Adipocyte (in vitro differentiated cells): ENCODE measurements around the gene USP32.

ENCODE experiments used
- DNase-seq: peaks from one replicate; pipeline ENCODE4 v3.0.0-alpha.2; 2015; ENCODE audit warnings: low read depth
- H3K27me3 ChIP-seq: replicated peaks from 2 replicates; pipeline ENCODE4 v1.7.0; 2013; ENCODE audit warnings: mild to moderate bottlenecking, low read length, moderate library complexity; ENCODE audit not compliant: control insufficient read depth, insufficient read depth
- H3K36me3 ChIP-seq: 2 replicates; pipeline ENCODE4 v1.7.0; 2013; ENCODE audit warnings: low read length, mild to moderate bottlenecking, moderate library complexity; ENCODE audit not compliant: control insufficient read depth, insufficient read depth, severe bottlenecking
- H3K4me1 ChIP-seq: 2 replicates; pipeline ENCODE4 v1.7.0; 2013; ENCODE audit warnings: mild to moderate bottlenecking, low read length, moderate library complexity; ENCODE audit not compliant: control insufficient read depth, insufficient read depth
- H3K4me3 ChIP-seq: 2 replicates; pipeline ENCODE4 v1.7.0; 2013; ENCODE audit warnings: mild to moderate bottlenecking, low read length, moderate library complexity
- H3K9ac ChIP-seq: 2 replicates; pipeline ENCODE4 v1.7.0; 2013; ENCODE audit warnings: mild to moderate bottlenecking, low read length, moderate library complexity
- H3K9me3 ChIP-seq: 2 replicates; pipeline ENCODE4 v1.7.0; 2013; ENCODE audit warnings: mild to moderate bottlenecking, low read length, moderate library complexity; ENCODE audit not compliant: control insufficient read depth

Gene USP32

GRCh38 chr17:60403523-60403810 lies 11.5 kb upstream of the USP32 start:
- Histone ChIP-seq H3K4me1 (no peaks in the 10 kb centered on the region), H3K9ac (no peak overlapping the region), H3K9me3 (no peaks in the 10 kb centered on the region), H3K27me3 (no peaks in the 10 kb centered on the region), H3K4me3 (no peak overlapping the region), H3K36me3 (no peaks in the 10 kb centered on the region)
- DNase-seq = no peak

- Histone ChIP-seq H3K36me3 (no peaks in the 10 kb centered on the region), H3K4me1 (no peaks in the 10 kb centered on the region), H3K9ac (no peak overlapping the region), H3K27me3 (no peaks in the 10 kb centered on the region), H3K9me3 (no peaks in the 10 kb centered on the region), H3K4me3 (no peak overlapping the region)
- no peak for DNase-seq
These were observed 9.9 kb upstream of the USP32 start for GRCh38 chr17:60401819-60402218.

GRCh38 chr17:60398227-60398959 lies 6.5 kb upstream of the USP32 start:
- Histone ChIP-seq H3K9ac (no peak overlapping the region), H3K36me3 (no peaks in the 10 kb centered on the region), H3K4me1 (peaks cover 6% of the 10 kb centered on the region), H3K4me3 (no peak overlapping the region), H3K9me3 (no peaks in the 10 kb centered on the region), H3K27me3 (no peaks in the 10 kb centered on the region)
- no peak for DNase-seq

- no peak overlapping the region for H3K9ac ChIP-seq
- no peaks in the 10 kb centered on the region for H3K9me3 ChIP-seq
- H3K4me1 ChIP-seq = peaks cover 10% of the 10 kb centered on the region
- H3K27me3 ChIP-seq = no peaks in the 10 kb centered on the region
- no peaks in the 10 kb centered on the region for H3K36me3 ChIP-seq
- no peak for DNase-seq
- H3K4me3 ChIP-seq = no peak overlapping the region
These were observed 4.5 kb upstream of the USP32 start for GRCh38 chr17:60396412-60396811.

GRCh38 chr17:60395508-60396065 lies 3.7 kb upstream of the USP32 start:
- Histone ChIP-seq H3K36me3 (no peaks in the 10 kb centered on the region), H3K27me3 (no peaks in the 10 kb centered on the region), H3K4me1 (peaks cover 13% of the 10 kb centered on the region), H3K4me3 (no peak overlapping the region), H3K9me3 (no peaks in the 10 kb centered on the region), H3K9ac (no peak overlapping the region)
- no peak for DNase-seq

- Histone ChIP-seq H3K27me3 (no peaks in the 10 kb centered on the region), H3K4me3 (no peak overlapping the region), H3K4me1 (peaks cover 23% of the 10 kb centered on the region), H3K36me3 (no peaks in the 10 kb centered on the region), H3K9ac (no peak overlapping the region), H3K9me3 (no peaks in the 10 kb centered on the region)
- no peak for DNase-seq
These were observed 2.1 kb upstream of the USP32 start for GRCh38 chr17:60393840-60394723.

- no peaks in the 10 kb centered on the region for H3K9me3 ChIP-seq
- peak; percentile 71 for DNase-seq
- H3K4me3 ChIP-seq = peak overlapping the region; percentile 90
- peaks cover 33% of the 10 kb centered on the region for H3K4me1 ChIP-seq
- H3K27me3 ChIP-seq = no peaks in the 10 kb centered on the region
- H3K36me3 ChIP-seq = no peaks in the 10 kb centered on the region
- peak overlapping the region; percentile 95 for H3K9ac ChIP-seq
These were observed 1.1 kb upstream of the USP32 start for GRCh38 chr17:60392845-60393702.

GRCh38 chr17:60391471-60392041 lies 377 bp downstream of the USP32 start:
- peak overlapping the region; percentile 84 for H3K4me3 ChIP-seq
- peak overlapping the region; percentile 97 for H3K9ac ChIP-seq
- no peaks in the 10 kb centered on the region for H3K9me3 ChIP-seq
- H3K27me3 ChIP-seq = no peaks in the 10 kb centered on the region
- peaks cover 36% of the 10 kb centered on the region for H3K4me1 ChIP-seq
- DNase-seq = peak; percentile 87
- H3K36me3 ChIP-seq = no peaks in the 10 kb centered on the region

GRCh38 chr17:60390925-60391470 lies 935 bp downstream of the USP32 start:
- H3K9me3 ChIP-seq = no peaks in the 10 kb centered on the region
- H3K9ac ChIP-seq = peak overlapping the region; percentile 97
- peak overlapping the region; percentile 84 for H3K4me3 ChIP-seq
- no peaks in the 10 kb centered on the region for H3K36me3 ChIP-seq
- H3K27me3 ChIP-seq = no peaks in the 10 kb centered on the region
- peak; percentile 78 for DNase-seq
- peaks cover 41% of the 10 kb centered on the region for H3K4me1 ChIP-seq

- peak; percentile 82 for DNase-seq
- H3K4me3 ChIP-seq = peak overlapping the region; percentile 84
- H3K27me3 ChIP-seq = no peaks in the 10 kb centered on the region
- H3K36me3 ChIP-seq = no peaks in the 10 kb centered on the region
- H3K4me1 ChIP-seq = peaks cover 43% of the 10 kb centered on the region
- H3K9me3 ChIP-seq = no peaks in the 10 kb centered on the region
- H3K9ac ChIP-seq = peak overlapping the region; percentile 97
These were observed 1.7 kb downstream of the USP32 start for GRCh38 chr17:60390186-60390585.
